Kidney tubule cell (primary cell): ENCODE data around the gene RASGRF2.

Experiments used
- DNase-seq: peaks from one replicate; pipeline ENCODE4 v3.0.0-alpha.2; 2018; ENCODE audit warnings: low spot score

Gene RASGRF2

DNA sequence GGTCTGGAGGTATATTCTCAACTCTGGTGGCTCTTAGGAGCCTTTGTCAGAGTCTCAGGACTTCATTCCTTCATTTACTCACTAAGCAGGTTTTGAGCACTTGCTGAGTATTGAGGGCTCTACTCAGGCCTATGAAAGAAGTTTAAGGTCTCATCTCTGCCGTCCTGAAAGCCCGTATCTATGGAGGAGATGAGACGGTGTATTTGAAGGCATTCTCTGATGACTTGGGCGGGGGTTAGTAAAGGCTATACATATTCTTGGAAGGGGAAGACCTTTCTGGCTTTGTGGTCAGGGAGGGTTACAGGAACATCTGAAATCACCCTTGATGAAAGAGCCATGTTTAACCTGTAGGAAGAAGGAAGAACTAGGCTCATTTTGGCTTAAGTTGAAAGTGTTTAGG, 21.9 kb downstream of the RASGRF2 start:
- no peak for DNase-seq

DNA sequence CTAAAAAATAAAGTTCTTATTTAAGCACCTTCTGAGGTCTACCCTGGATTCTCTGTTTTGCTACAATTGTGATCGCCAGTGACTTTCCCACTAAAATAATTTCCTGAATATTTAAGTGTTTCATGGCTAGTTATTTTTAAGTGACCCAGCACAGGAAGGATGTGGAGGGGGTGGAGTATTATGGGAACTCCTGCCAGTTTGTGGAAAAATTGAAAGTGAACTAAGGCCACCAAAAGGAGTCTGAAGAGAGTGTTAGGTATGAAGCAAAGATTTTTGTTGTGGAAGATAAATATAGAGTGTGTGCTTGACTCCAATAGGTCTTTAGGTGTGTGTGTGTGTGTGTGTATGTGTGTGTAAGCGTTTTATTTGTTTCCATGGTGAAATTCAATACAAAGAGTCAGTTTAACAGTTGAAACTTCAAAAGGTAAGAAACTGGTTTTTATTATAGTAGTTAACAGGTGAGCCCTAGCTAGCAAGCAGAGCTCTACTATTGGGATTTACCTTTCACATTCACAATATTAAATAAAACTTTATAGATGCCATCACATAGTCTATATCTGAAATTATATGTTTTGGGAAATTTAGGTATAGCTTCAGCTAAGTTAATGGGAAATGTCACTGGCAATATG, 25.6 kb downstream of the RASGRF2 start:
- no peak for DNase-seq

DNA sequence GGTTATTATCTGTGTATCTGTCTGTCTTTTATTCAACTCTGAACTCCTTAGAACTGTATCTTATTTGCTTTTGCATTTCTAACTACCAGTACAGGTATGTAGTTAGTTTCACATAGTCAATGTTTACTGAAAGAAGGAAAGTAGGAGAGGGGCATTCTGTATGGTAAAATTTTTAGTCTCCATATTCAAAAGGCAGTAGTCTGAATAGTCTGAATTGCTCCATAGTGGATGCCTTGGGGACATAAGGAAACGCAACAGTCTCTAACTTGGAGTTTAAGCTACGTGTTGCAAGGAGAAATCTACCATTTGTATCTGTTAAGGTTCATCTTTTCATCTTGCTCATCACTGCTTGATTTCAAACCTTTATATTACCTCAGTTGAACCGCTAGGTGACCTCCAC, 26.2 kb downstream of the RASGRF2 start:
- DNase-seq: no peak

DNA sequence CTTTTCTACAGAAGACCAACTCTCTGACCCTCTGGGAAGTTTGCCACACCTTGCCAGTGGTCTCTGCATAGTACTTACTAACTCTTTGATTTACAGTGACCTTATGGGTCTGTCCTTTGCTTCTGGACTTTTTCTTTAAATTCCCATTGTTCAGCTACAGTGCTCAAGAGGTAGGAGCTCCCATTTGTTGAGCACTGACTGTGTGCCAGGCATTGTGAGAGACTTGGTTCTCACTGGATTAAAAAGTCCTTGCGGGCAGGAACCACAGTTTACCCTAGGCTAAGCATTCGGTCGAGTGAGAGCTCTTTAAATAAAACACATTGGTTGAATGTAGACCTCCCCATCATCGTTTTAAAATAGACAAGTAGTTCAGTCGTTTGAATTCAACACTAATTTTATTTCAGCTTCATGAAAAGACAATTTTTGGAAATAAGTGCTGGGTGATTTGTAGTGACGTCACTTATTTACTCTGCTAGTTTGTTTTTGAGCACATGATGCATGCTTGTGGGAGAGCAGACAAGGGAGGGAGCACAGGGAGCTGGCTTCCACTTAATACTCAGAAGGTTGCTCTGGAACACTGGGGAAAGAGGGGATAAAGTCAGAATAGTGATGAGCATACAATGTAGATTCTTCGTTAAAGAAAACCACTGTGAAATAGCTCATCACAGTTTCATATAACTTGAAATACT, 27.1 kb downstream of the RASGRF2 start:
- no peak for DNase-seq

DNA sequence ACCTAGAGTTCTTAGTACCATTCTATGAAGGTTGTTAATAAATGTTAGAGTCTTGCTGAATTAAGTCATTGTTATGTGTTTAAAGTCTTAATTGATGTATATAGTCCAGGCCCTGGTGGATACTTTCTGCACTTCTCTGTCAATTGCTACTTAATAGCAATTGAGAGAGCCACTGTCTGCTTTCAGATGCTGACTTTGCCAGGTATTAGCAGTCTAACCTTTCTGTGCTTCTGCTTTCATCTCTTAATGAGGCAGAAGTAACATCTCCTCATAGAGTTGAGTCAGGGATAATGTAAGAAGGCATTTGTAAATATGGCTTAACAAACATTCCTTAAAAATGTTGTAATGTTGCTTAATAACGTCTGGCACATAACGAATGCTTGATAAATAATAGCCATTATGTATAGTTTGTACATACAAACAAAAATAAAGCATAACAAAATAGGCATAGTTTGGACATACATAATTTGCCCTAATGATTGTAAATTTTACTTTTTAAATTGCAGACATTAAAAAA, 28.3 kb downstream of the RASGRF2 start:
- no peak for DNase-seq

DNA sequence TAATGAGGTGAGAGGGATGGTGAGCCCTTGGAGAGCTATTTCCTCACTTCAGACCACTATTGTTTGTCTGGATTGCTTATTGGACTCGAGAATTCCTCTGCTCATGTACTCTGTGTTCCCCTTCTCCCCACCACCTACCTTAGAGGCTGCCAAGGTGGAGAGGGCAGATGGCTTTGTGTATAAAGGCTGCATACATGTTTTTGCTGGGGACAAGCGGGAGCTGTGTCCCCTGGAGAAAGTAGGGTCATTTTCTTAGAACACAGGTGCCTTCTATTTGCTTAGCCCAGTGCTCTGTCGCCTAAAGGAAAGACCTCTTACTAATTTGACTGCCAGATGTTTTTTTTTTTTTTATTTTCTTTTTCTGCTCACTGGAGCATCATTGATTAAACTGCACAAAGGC, 29.7 kb downstream of the RASGRF2 start:
- no peak for DNase-seq

DNA sequence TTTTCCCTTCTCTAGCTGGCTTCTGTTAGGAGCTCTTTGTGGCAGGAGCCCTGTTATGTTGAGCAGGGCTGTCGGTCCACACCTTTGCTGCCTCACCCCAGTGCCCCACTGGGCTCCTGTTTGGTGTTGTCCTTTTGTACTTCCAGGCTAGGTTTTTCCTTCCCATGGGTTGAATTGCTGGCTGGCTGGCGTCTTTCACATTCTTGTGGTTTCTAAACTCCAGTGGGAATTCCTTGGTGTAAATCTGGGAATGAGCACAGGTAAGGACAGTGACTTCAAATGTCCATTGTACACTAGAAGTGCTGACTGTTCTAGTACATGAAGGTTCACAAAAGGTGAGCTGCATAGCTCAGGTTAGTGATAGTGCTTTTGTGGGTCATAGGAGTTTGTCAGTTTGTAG, 30.4 kb downstream of the RASGRF2 start:
- peak; percentile 40 for DNase-seq

DNA sequence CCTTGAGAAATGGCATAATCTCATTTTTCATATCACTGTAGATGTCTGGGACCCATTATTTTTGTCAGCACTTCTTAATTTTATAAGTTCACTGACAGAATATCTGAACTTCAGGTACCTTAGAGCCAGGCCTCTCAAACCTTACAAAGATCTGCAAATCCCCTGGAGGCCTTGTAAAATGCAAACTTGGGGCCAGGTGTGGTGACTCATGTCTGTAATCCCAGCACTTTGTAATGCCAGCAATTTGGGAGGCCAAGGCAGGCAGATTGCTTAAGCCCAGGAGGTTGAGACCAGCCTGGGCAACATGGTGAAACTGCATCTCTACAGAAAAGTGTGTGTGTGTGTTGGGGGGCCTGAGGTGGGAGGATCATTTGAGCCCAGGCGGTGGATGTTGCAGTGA, 30.8 kb downstream of the RASGRF2 start:
- peak; percentile 17 for DNase-seq

DNA sequence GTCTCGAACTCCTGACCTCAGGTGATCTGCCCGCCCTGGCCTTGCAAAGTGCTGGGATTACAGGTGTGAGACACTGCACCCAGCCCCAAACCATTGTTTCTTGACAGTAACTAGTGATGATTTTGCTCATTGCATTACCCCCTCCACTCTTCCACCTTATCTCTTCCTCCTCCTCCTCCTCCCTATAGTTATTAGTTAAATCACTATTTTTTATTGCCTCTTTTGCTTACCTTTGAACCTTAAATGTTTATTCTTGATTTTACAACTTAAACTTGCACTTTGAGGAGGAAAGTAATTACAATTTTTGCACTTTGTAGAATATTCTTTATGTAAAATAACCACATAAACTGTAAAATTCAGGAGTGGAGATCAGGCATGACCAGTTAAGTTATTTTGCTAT, 35.7 kb downstream of the RASGRF2 start:
- DNase-seq: no peak

DNA sequence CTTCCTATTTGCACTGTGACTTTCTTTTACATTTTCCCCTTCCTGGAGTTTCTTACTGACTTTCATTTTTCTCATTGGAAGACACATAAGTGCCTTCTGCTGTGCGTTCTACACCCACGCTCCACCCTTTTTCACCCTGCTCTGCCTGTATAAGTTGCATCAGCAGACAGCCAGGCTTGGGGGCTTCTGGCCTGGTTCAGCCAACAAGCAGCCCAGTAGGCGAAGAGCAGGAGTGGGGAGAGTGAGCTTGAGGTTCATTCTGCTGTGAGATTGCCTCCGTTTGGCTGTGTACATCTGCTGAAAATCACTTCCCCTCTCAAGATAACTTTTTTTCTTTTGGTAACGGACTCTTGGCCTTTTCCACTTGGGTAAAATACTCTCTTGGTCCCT, 38.4 kb downstream of the RASGRF2 start:
- DNase-seq: no peak

DNA sequence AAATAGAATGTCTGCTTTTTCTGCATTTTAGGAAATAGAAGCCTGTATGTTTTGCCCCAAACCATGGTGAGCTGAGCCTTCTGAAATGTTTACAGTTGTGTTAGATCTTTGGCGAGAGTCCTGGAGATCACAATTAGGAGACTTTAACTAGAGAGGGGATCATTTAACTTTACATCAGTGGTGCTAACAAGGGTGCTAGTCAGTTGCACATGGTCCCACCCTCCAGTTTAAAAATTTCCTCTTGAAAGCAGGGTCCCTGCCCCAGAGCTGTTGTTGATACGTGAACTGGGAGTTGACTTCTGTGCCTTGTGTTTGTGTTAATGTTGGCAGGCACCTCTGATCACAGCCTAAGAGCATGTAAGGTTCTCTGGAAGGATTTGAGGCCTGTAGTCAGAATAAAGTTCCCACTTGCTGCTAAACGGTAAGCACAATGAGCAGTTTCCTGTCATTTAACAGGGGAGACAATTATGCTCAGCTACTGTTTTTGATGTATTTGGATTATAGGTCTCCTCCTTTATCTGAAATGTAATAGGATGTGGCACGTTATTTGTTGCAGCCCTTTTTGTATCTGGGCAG, 43.7 kb downstream of the RASGRF2 start:
- no peak for DNase-seq

DNA sequence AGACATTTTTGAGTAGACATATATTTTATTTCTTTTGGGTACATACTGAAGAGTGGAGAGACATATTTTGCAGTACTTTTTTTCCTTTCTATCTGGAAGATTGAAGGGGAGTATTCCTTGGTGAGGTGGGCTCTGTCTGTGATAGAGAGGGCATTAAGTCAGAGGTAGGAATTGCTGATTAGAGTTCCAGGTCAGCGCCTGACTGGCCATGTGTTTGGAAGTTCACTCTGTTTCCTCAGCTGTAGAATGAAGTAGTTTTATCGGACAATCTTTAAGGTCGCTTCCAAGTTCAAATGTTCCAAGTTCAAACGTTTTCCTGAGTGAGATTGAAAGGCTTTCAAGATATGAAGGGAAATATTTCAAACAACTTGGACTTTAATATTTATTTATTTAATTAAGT, 45.5 kb downstream of the RASGRF2 start:
- DNase-seq: no peak

DNA sequence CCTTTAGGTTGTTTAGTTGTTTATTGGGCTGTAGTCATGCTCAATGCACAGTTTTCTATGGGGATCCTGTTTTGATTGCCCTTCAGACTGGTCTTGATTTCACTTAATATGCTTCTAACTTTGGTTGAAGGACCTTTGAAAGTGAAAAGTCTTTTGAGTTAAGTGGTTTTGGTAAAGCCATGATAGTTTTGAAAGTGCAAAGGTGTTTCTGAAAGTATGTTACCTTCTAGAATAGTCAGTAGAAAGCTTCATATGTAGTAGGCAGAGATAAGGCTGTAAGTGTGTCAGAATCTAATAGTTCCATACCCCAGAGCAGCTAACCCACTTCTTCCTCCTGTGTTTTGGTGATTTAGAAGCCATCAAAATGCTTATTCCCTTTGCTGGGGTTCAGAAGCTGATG, 46.1 kb downstream of the RASGRF2 start:
- no peak for DNase-seq

DNA sequence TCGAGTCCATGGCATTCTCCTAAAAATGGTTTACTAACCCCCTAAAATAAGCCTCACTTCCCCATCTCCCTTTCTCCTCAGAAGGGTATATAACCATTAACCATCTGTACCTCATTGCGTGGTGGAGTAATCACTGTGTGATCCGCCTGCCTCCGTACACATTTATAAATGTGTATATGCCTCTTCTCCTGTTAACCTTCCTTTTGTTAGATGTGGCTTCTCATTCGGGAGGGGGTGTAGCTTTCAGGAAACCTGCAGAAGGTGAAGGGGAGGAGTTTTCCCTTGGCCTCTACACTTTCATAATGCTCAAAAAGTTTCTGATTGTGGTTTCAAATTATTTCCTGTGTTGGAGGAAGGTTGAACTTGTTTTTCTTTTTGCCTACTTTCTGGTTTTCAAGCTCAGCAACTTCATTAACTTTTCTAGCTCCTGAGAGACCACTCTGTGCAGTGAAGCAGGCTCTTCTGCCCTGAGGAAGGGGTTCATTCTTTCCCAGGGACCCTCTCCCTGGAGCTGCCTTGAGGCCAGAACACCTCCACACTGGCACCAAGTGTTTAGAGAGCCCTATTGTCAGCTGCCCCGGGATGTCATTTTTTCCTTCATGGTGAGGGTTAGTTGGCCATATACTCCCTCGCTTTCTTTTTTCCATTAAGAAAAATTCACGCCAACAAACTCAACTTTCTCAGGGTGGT, 46.9 kb downstream of the RASGRF2 start:
- no peak for DNase-seq

DNA sequence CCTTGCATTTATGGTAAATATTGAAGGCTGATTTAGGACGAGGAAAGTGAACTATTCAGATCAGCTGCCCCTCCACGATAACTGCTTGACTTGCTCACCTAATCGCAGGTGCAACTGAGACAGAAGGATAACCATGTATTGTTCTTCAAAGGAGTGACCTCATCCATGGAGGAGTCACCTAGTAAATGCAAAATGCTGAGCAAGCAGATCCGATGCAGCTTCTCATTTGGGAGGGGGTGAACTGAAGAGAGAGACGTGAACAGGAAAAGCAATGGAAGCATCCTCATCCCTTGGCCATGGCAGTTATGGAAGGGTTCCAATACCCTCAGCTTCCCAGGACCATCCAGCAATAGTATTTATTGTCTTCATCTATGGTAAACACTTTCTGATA, 47.5 kb downstream of the RASGRF2 start:
- no peak for DNase-seq

DNA sequence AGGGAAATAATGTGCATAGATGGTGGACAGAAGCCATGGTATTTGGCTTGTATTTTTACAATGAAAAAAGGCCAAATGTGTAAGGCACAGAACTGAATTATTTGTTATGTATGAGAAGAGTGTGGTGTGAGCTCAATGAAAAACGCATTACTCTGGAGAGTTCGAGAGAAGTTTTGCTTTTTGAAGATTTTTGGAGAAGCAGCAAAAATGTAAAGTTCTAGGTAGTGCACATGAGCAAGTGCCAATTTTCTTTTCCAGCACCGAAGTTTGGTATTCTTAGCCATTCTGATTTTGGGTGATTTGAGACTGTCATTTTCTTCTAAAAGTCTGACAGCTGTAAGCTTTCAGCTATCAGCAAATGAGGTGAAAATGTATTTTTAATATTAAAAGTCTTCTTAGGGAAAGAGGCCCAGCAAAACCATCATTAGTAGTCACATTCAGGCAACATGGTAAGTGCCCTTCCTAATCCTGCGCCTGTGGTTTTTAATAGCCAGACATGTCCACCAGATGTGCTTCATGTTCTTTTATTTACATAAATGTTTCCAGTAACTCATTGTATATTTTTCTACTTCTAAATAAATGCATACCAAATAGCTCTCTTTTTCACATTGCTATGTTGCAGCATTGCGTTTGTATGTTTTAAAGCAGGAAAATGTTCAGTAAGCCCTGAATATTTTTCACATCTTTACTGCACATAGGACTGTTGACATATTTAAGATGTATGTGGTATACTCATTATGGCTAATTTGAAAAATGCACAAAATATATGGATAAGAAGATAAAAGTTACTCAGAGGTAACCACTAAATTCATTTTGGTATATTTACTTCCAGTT, 50.4 kb downstream of the RASGRF2 start:
- DNase-seq: no peak

DNA sequence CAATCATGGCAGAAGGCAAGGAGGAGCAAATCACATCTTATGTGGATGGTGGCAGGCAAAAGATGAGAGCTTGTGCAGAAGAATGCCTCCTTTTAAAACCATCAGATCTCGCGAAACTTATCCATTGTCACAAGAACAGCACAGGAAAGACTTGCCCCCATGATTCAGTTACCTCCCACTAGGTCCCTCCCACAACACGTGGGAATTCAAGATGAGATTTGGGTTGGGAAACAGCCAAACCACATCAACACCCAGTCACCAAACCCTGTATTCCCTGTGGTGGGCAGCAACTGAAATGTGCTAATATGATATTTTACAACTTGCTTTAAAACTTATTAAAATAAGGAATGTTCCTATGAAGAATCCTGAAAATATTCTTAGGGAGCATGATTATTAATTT, 54.2 kb downstream of the RASGRF2 start:
- no peak for DNase-seq

DNA sequence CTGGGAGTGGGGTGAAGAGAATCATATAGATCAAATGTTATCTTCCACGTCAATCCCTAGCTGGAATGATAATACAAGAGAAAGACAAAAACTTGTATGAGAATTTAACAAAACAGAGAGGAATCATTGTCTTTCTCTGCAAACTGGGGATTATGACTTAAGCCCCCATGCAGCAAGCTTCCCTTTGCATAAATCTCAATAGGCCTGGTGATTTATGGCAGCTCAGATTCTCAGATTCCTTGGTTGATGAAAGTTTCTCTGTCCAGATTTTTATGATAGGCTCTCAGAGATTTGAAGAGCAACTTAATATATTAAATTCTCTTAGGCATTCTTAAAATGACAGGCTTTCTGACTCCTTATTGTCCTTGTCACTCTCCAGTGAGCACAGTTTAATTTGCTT, 56.0 kb downstream of the RASGRF2 start:
- peak; percentile 9 for DNase-seq

DNA sequence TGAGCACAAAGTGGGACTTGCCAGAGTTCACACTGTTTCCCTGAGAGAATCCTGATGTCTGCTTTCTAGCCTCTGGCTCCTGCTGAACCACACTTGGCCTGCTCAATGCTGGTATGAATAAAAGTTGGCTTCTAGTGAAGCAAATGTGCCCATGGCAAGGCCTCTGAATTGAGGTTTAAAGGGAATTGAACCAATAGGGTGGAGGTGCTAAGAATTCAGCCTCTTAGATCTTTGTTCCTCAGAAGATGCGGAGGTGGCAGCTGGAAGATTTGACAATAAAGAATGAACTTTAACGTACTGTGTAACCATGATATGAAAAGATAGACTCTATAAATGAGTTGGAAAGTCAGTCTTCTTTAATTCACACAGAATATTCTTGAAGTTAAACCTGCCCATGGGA, 57.2 kb downstream of the RASGRF2 start:
- no peak for DNase-seq

DNA sequence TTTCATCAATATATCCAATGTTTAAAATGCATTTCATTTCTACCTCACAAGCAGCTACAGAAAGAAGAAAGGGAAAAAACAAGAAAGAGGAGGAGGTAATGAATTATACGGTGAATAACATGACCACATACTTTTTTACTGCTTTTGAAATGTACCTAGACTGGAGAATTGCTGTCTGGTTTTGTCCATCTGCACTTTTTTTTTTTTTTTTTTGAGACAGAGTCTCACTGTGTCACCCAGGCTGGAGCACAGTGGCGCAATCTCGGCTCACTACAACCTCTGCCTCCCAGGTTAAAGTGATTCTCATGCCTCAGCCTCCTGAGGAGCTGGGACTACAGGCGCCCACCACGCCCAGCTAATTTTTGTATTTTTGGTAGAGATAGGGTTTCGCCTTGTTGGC, 58.4 kb downstream of the RASGRF2 start:
- peak; percentile 63 for DNase-seq

DNA sequence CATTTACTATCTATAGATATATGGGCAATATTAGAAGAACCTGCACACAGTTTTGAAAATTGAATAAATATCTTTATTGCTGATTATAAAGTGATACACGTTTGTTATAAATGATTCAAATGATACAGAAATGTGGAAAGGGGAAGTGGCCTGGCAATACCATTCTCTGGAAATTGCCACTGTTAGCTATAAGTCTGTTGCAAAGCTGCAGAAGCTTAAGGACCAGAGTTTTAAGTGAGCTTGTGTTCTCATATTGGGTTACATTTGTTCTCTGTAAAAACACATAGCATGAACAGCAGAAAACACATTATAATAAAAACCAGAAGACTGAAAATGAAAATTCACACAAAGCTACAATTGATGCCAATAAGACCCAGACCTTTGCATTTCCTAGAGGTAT, 59.6 kb downstream of the RASGRF2 start:
- no peak for DNase-seq
